Stimulated activated CD4-positive, alpha-beta T cell treated with anti-CD3 and anti-CD28 coated beads, Interleukin-15, amount 100 ng/mL, for 24 hours (primary cell): ENCODE results near the gene CDRT15L2.
"Not testable (repeated sequence)": the region's sequence is repeated elsewhere in the genome, so short reads cannot be mapped to it uniquely, and the experiment has no call there.

Experiments used
- DNase-seq: peaks from one replicate; pipeline ENCODE4 v3.0.0-alpha.2; 2020

Gene CDRT15L2

DNA sequence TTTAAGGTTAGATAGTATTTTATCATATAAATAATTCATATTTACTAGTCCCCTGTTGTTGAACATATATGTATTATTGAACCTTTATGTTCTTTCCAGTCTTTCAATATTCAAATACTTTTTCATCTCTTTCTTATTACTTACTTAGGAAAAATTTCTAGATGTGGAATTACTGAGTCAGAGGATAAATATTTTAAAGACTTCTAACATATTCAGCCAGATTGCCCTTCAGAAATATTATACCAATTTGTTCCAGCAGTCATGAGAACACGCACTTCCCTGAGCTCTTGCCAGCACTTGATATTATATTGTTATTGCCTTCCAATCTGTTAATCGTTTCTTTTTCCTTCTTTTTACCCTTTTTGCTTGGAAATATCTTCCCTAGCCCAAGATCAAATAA, 4.5 kb upstream of the CDRT15L2 start:
- DNase-seq = not testable (repeated sequence)

DNA sequence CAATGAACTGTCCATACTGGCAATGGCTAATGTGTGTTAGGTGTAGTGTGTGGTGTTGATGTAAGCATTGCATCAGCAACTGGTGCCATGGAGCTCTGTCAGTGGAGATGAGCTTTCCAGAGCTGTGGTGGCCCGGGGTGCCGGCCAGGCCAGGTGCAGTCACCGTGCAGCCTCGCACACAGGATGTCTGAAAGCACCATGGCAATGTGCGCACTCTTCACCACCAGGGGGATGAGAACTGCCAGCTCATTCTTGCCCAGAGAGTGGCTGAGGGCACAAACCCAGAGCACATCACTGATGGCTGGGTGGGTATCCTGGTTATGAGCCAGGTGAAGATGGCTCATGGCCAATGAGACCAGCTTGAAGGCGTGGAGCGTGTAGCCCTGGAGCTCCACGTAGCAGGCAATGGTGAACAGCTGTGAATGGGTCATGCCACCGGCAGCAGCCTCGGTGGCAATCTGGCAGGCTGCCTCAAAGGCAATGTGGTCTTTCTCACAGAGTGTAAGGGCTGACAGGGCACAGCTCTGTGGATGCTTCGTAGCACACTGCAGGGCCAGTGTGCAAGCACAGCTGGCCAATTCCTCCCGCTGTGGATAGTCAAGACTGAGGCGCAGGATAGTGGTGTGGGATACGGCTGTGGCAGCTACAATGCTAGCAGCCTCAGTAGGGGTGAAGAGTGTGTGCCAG, 4.5 kb downstream of the CDRT15L2 start:
- not testable (repeated sequence) for DNase-seq

DNA sequence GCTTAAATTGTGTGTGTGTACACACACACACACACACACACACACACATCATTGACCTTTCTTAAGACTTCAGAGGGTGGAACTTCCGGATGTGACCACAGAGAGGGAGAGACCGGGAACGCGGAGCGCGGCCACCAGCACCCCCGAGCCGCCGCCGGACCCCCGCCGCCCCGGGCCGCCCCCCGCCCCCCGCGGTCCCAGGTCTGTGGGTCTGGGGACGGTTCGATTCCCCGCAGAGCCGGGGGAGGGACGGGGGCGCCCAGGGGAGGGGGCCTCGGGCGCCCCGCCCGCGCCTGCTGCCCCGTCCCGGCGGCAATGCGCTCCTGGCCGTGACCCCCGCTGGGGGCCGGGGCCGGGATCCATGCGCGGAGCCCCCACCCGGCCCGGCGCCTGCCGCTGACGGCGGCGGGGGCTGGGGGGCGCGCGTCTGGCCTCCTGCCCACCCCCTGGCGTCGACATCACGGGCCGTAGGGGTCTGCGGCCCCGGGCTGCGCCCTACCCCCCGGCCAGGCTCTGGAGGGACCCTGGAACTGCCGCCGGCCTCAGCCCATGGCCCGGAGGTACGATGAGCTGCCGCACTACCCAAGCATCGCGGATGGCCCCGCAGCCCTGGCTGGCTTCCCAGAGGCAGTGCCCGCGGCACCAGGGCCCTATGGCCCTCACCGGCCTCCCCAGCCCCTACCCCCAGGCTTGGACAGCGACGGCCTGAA, 9.4 kb downstream of the CDRT15L2 start:
- DNase-seq = not testable (repeated sequence)

DNA sequence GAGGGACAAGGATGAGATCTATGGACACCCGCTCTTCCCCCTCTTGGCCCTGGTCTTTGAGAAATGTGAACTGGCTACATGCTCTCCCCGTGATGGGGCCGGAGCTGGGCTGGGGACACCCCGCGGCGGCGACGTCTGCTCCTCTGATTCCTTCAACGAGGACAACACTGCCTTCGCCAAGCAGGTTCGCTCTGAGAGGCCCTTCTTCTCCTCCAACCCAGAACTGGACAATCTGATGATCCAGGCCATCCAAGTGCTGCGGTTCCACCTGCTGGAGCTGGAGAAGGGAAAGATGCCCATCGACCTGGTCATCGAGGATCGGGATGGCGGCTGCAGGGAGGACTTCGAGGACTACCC, 9.9 kb downstream of the CDRT15L2 start:
- not testable (repeated sequence) for DNase-seq

DNA sequence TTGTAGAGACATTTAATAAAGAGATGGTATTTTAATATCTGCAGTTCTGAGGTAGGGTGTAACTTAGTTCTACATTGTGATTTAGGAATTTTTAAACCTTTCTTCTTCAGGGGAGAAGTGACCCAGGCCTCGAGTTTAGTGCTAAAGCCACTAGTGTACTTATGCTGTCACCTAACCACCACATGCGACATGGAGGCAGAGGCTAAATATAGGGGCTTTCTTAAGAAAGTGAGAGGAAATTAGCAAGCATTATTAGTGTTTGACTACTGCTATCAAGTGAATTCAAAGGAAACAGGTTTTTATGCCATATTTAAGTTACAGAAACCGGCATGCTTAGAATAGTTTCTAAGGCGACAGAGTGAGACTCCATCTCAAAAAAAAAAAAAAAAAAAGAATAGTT, 11.5 kb downstream of the CDRT15L2 start:
- not testable (repeated sequence) for DNase-seq

DNA sequence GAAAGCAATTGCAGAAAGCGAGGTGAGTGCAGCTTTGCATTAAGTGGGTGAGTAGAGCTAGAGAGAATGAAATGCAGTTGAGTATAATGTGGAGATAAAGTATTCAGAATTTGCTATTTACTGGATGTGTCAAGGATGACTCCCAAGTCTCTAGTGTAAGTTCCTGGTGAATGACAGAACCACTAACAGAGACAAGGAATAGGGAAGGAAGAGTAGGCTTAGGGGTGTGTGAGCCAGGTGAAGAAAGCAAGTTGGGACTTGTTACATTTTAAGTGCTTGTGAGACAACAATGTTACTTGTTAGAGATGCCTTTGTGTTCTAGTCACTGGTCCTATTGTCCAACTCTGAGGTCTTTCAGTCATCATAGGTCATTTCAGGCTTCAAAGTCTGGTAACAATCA, 26.0 kb downstream of the CDRT15L2 start:
- DNase-seq = not testable (repeated sequence)

DNA sequence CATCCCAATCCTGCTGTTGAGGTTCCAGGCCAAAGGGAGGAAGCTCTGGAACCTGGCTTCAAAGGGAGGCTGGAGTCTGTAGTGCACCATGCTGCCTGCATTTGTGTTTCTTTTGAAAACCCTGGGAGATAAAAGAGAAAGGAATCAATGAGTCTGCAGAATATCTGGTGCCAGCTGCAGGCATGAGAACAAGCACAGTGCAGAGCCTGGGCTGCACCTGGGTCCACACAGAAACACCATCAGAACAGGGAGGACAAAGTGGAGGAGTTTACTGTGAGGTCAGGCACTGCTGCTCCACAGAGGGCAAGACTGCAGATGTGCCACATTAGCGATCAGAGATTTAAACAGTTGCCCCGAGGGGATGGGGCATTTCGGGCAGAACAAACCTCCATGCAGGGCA, 30.0 kb downstream of the CDRT15L2 start:
- DNase-seq = not testable (repeated sequence)

DNA sequence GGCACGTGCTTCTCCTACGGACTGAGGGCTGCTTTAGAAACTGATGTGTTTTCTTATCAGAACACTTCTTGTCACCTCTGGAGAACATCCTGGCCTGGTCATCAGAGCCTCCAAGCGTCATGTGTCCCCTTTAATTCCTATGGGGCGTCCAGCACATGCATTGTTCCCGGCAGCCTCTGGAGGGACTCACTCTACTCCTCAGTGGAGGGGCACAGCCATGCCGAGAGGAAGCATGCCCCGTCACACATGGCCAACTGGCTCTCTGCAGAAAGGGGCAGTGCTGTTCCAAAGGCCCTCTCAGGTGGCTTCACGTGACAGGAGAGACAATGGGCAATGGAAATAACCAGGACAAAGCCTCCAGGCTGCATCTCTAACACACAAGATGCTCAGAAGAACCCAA, 31.8 kb downstream of the CDRT15L2 start:
- no peak for DNase-seq

DNA sequence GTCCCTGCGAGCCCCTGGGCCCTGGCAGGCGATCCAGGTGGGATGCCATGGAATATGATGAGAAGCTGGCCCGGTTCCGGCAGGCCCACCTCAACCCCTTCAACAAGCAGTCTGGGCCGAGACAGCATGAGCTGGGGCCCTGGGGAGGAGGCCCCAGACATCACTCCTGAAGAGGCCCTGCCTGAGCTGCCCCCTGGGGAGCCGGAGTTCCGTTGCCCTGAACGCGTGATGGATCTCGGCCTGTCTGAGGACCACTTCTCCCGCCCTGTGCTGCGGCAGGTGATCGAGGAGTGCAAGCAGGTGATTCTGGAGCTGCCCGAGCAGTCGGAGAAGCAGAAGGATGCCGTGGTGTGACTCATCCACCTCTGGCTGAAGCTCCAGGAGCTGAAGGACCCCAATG, 33.1 kb downstream of the CDRT15L2 start:
- no peak for DNase-seq

DNA sequence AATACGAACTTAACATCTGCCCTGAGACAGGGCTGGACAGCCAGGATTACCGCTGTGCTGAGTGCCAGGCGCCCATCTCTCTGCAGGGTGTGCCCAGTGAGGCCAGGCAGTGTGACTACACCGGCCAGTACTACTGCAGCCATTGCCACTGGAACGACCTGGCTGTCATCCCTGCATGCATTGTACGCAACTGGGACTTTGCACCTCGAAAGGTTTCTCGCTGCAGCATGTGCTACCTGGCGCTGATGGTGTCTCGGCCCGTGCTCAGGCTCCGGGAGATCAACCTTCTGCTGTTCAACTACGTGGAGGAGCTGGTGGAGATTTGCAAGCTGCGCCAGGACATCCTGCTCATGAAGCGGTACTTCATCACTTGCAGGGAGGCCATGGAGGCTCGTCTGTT, 33.7 kb downstream of the CDRT15L2 start:
- DNase-seq = no peak

DNA sequence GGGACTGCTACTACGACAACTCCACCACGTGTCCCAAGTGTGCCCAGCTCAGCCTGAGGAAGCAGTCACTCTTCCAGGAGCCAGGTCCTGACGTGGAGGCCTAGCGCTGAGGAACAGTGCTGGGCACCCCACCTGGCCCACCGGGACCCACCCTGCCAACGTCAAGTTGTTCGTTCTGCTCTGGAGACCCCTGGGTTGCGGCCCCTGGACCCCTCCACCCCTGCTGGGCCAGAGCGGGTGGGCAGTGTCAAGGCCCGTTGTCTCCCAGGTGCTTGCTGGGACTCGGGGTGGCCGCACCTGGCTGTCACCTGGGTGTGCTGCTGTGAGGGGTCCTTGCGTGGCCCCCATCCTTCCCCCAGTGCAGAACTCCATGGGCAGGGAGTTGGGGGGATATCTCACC, 34.4 kb downstream of the CDRT15L2 start:
- no peak for DNase-seq

DNA sequence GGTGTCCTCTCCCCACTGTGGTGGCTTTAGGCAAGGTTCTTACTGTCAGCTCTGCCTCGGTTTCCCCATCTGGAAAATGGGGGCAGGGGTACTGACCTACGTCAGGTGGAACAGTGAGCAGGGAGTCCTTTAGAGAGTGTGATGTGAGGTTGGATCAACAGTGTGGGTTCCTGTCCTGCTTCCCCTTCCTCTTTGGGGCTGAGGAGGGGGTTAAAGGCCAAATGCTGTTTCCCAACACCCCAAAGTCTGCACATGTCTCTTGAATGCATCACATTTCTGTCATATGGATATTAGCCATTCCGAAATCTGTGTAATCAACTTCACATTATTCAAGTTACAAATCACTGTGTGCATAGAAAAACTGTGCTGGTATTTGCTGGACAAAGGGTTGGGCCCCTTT, 35.9 kb downstream of the CDRT15L2 start:
- DNase-seq = not testable (repeated sequence)
